Small intestine (tissue), 7 donors: Measurements from ENCODE around the gene EHD2. TPM values are rescaled to one million over a fixed set of nuclear protein-coding genes. Genes with fewer than 3 reads are reported as not detected.
"Not testable (repeated sequence)": the region's sequence is repeated elsewhere in the genome, so short reads cannot be mapped to it uniquely, and the experiment has no call there.

ENCODE experiments used
- DNase-seq, 2 donors: peaks; one replicate each; pipeline versions ENCODE4 v3.0.0 to v3.0.0-alpha.2; 2013
- FAIRE-seq: peaks from 2 replicates; lab custom pipeline; 2012; peaks lifted over from hg19 to GRCh38; lab: Jason Lieb, UNC
- H3K27ac ChIP-seq, 3 donors: one replicate each; pipeline ENCODE4 v1.5.1; 2013; ENCODE audit warnings: low read length in 2 of 3, mild to moderate bottlenecking in 2 of 3, control low read depth in 1 of 3, inconsistent platforms in 1 of 3, low read depth in 1 of 3, moderate library complexity in 1 of 3
- H3K27me3 ChIP-seq, 3 donors: one replicate each; pipeline ENCODE4 v1.6.1; 2013; ENCODE audit warnings: low read length in 3 of 3, inconsistent platforms in 1 of 3; ENCODE audit not compliant: control insufficient read depth in 3 of 3, insufficient read depth in 3 of 3
- H3K36me3 ChIP-seq, 3 donors: one replicate each; pipeline ENCODE4 v1.6.1; 2013; ENCODE audit warnings: low read length in 3 of 3, inconsistent platforms in 1 of 3, low read depth in 1 of 3, mild to moderate bottlenecking in 1 of 3, moderate library complexity in 1 of 3; ENCODE audit not compliant: control insufficient read depth in 3 of 3, insufficient read depth in 2 of 3
- H3K4me1 ChIP-seq, 3 donors: one replicate each; pipeline ENCODE4 v1.6.1; 2013; ENCODE audit warnings: low read length in 2 of 3, inconsistent platforms in 1 of 3, low read depth in 1 of 3, mild to moderate bottlenecking in 1 of 3, moderate library complexity in 1 of 3; ENCODE audit not compliant: control insufficient read depth in 3 of 3, insufficient read depth in 2 of 3
- H3K4me3 ChIP-seq, 3 donors: one replicate each; pipeline ENCODE4 v1.5.1; 2013; ENCODE audit warnings: low read length in 3 of 3, control low read depth in 1 of 3, inconsistent platforms in 1 of 3, low read depth in 1 of 3, mild to moderate bottlenecking in 1 of 3, moderate library complexity in 1 of 3
- H3K9me3 ChIP-seq, 2 donors: one replicate each; pipeline ENCODE4 v1.6.1; 2013; ENCODE audit warnings: low read depth in 1 of 2, low read length in 1 of 2; ENCODE audit not compliant: control insufficient read depth in 2 of 2, insufficient read depth in 1 of 2
- whole genome bisulfite sequencing, 3 donors: extraction: QIAGEN DNeasy Blood & Tissue Kit; methylation state at CpG; one replicate each; pipeline ENCODE4 v1.1.7; 2013; 5-methylcytosine and 5-hydroxymethylcytosine counted together
- polyA plus RNA-seq, 4 donors: library from polyadenylated mRNA; stranded (reverse) in 3 of 4; unstranded in 1 of 4; fragments of 200-250 nt in 3 of 4; fragments of 120-200 nt in 1 of 4; gene quantifications; one replicate each; pipeline versions ENCODE4 v1.2.1 to v1.2.3, GENCODE V29; 2013
- donor health status: healthy with polysubstance abuse.
- donor health status: control.
- donor health status: control.
- donor health status: Bipolar disorder and iron deficiency.
- donor health status: healthy.

Gene EHD2
- polyA plus RNA-seq, 4 donors: 0.89 to 35.1 (median 12.4) TPM

GRCh38 chr19:47735131-47735530, 21.9 kb downstream of the EHD2 start:
- no peak for DNase-seq
- no peak overlapping the region for H3K27ac ChIP-seq
- H3K9me3 ChIP-seq: peaks cover 0 to 3% of the 10 kb centered on the region in 2 donors
- WGBS, 3 donors: 54 to 64% (median 62%) methylated on average over 4 of the region's 4 CpGs
- H3K4me1 ChIP-seq: no peaks in the 10 kb centered on the region
- H3K36me3 ChIP-seq: peaks cover 0 to 24% (median 0%) of the 10 kb centered on the region in 3 donors
- peaks cover 0 to 9% (median 2%) of the 10 kb centered on the region in 3 donors for H3K27me3 ChIP-seq
- no peak for FAIRE-seq
- H3K4me3 ChIP-seq: no peak overlapping the region

GRCh38 chr19:47740866-47741519, 27.8 kb downstream of the EHD2 start:
- Histone ChIP-seq H3K9me3 (peaks cover 0 to 3% of the 10 kb centered on the region in 2 donors), H3K36me3 (peaks cover 0 to 27% (median 0%) of the 10 kb centered on the region in 3 donors), H3K27me3 (peaks cover 0 to 8% (median 0%) of the 10 kb centered on the region in 3 donors), H3K27ac (no peak overlapping the region), H3K4me1 (peaks cover 0 to 16% (median 0%) of the 10 kb centered on the region in 3 donors), H3K4me3 (no peak overlapping the region)
- 91% methylated on average over 33 to 48 of the region's 48 CpGs for WGBS, 3 donors
- no peak for DNase-seq
- FAIRE-seq: no peak

GRCh38 chr19:47741544-47742140, 28.4 kb downstream of the EHD2 start:
- FAIRE-seq (no peak), DNase-seq (no peak)
- 67 to 76% (median 73%) methylated on average over 14 to 15 of the region's 15 CpGs for WGBS, 3 donors
- Histone ChIP-seq H3K4me1 (peaks cover 0 to 23% (median 2%) of the 10 kb centered on the region in 3 donors), H3K9me3 (peaks cover 0 to 2% of the 10 kb centered on the region in 2 donors), H3K36me3 (peaks cover 0 to 24% (median 0%) of the 10 kb centered on the region in 3 donors), H3K27me3 (peaks cover 0 to 8% (median 0%) of the 10 kb centered on the region in 3 donors), H3K4me3 (no peak overlapping the region), H3K27ac (peak overlapping the region in 1 of 3 donors; percentile 1)

- peaks cover 0 to 32% (median 0%) of the 10 kb centered on the region in 3 donors for H3K36me3 ChIP-seq
- DNase-seq (no peak), FAIRE-seq (no peak)
- peaks cover 0 to 25% (median 4%) of the 10 kb centered on the region in 3 donors for H3K4me1 ChIP-seq
- H3K27me3 ChIP-seq: peaks cover 0 to 8% (median 0%) of the 10 kb centered on the region in 3 donors
- H3K27ac ChIP-seq: peak overlapping the region; percentile 27 to 90 (median 88)
- no peak overlapping the region for H3K4me3 ChIP-seq
- 38 to 52% (median 42%) methylated on average over 13 of the region's 13 CpGs for WGBS, 3 donors
- H3K9me3 ChIP-seq: no peaks in the 10 kb centered on the region
These were observed 29.4 kb downstream of the EHD2 start for GRCh38 chr19:47742634-47743033.

GRCh38 chr19:47745010-47745901, 32.0 kb downstream of the EHD2 start, which contains the start of gene NOP53:
Gene NOP53, plus strand, starts transcription at chr19:47745546. Its CDS starts 14 bp downstream, at chr19:47745560.
- peak; percentile 98 for DNase-seq
- Histone ChIP-seq H3K27ac (peak within 1 kb of the TSS; percentile 72 to 95 (median 95)), H3K36me3 (peaks cover 7 to 44% (median 7%) of the 10 kb centered on the region in 3 donors), H3K9me3 (no peaks in the 10 kb centered on the region), H3K4me1 (peaks cover 0 to 25% (median 4%) of the 10 kb centered on the region in 3 donors), H3K27me3 (peaks cover 0 to 8% (median 0%) of the 10 kb centered on the region in 3 donors), H3K4me3 (peak within 1 kb of the TSS; percentile 62 to 96 (median 90))
- WGBS, 3 donors: 3 to 5% (median 5%) methylated on average over 49 to 53 of the region's 53 CpGs
- no peak for FAIRE-seq

- not testable (repeated sequence) for FAIRE-seq
- 65 to 75% (median 69%) methylated on average over 17 of the region's 17 CpGs for WGBS, 3 donors
These were observed 32.9 kb downstream of the EHD2 start for GRCh38 chr19:47746129-47746528.

GRCh38 chr19:47749326-47749725, 36.1 kb downstream of the EHD2 start:
- WGBS, 3 donors: 68 to 87% (median 73%) methylated on average over 3 of the region's 3 CpGs
- Histone ChIP-seq H3K4me3 (no peak overlapping the region), H3K4me1 (peaks cover 0 to 9% (median 4%) of the 10 kb centered on the region in 3 donors), H3K27me3 (no peaks in the 10 kb centered on the region), H3K36me3 (peaks cover 11 to 74% (median 21%) of the 10 kb centered on the region in 3 donors), H3K9me3 (no peaks in the 10 kb centered on the region), H3K27ac (no peak overlapping the region)
- DNase-seq: no peak
- FAIRE-seq: no peak

More at GRCh38 chr19:47746129-47746528, 32.9 kb downstream of the EHD2 start:
- peaks cover 0 to 25% (median 4%) of the 10 kb centered on the region in 3 donors for H3K4me1 ChIP-seq
- H3K36me3 ChIP-seq: peaks cover 9 to 50% (median 9%) of the 10 kb centered on the region in 3 donors
- not testable (repeated sequence) for H3K27ac ChIP-seq, DNase-seq, H3K27me3 ChIP-seq, H3K9me3 ChIP-seq
- H3K4me3 ChIP-seq: peak overlapping the region in 2 of 3 donors; percentile 62 to 96
